Fibroblast of upper back skin (primary cell): ENCODE data around the gene TXNDC17.

ENCODE experiments used
- DNase-seq: peaks from one replicate; pipeline ENCODE4 v3.0.0-alpha.2; 2013

Gene TXNDC17

GRCh38 chr17:6666077-6666521 is 25.2 kb downstream of the TXNDC17 start:
- DNase-seq, result peak; percentile 79

GRCh38 chr17:6666557-6666956 is 25.7 kb downstream of the TXNDC17 start:
- DNase-seq, result no peak

- DNase-seq, result no peak
Measured at GRCh38 chr17:6667516-6667915, 26.7 kb downstream of the TXNDC17 start.

- DNase-seq, result no peak
Measured at GRCh38 chr17:6668219-6668618, 27.4 kb downstream of the TXNDC17 start.

GRCh38 chr17:6668727-6669425 is 28.0 kb downstream of the TXNDC17 start:
- no peak for DNase-seq

GRCh38 chr17:6669479-6670212 is 28.8 kb downstream of the TXNDC17 start:
- DNase-seq, result no peak

GRCh38 chr17:6670571-6670970 is 29.7 kb downstream of the TXNDC17 start:
- DNase-seq, result no peak

GRCh38 chr17:6670999-6671398 is 30.1 kb downstream of the TXNDC17 start:
- DNase-seq, result no peak

GRCh38 chr17:6671431-6671830 is 30.6 kb downstream of the TXNDC17 start:
- DNase-seq, result no peak

- no peak for DNase-seq
Measured at GRCh38 chr17:6674586-6674985, 33.7 kb downstream of the TXNDC17 start.

GRCh38 chr17:6675201-6675825 is 34.5 kb downstream of the TXNDC17 start:
- no peak for DNase-seq

- no peak for DNase-seq
Measured at GRCh38 chr17:6676802-6677157, 35.9 kb downstream of the TXNDC17 start.

GRCh38 chr17:6677158-6677831 is 36.4 kb downstream of the TXNDC17 start:
- peak; percentile 52 for DNase-seq

- DNase-seq, result no peak
Measured at GRCh38 chr17:6677946-6678345, 37.1 kb downstream of the TXNDC17 start.

GRCh38 chr17:6679241-6679640 is 38.4 kb downstream of the TXNDC17 start:
- DNase-seq, result no peak

GRCh38 chr17:6681176-6681575 is 40.3 kb downstream of the TXNDC17 start:
- no peak for DNase-seq

- DNase-seq, result no peak
Measured at GRCh38 chr17:6681671-6682070, 40.8 kb downstream of the TXNDC17 start.

- no peak for DNase-seq
Measured at GRCh38 chr17:6682339-6682738, 41.5 kb downstream of the TXNDC17 start.

- no peak for DNase-seq
Measured at GRCh38 chr17:6683081-6683684, 42.3 kb downstream of the TXNDC17 start.

GRCh38 chr17:6683730-6684459 is 43.0 kb downstream of the TXNDC17 start:
- no peak for DNase-seq

- no peak for DNase-seq
Measured at GRCh38 chr17:6684460-6684783, 43.6 kb downstream of the TXNDC17 start.
